Spleen (tissue), 7 donors: ENCODE data around the gene S1PR4.

ENCODE experiments used
- POLR2A ChIP-seq, 3 donors: fragments of 450-650 bp; IDR thresholded peaks; one replicate each; pipeline ENCODE4 v1.5.1; 2017; ENCODE audit warnings: antibody characterized with exemption in 3 of 3, mild to moderate bottlenecking in 1 of 3
- POLR2AphosphoS5 ChIP-seq, 3 donors: sonication (generic); formaldehyde crosslinking; IDR thresholded peaks; one replicate each; pipeline ENCODE4 v1.5.1; 2017; ENCODE audit warnings: antibody characterized with exemption in 3 of 3
- TF ChIP-seq, protein P1 (sequence below), 11 experiments: fragments of 200-600 bp in 7 of 11; fragments of 450-650 bp in 4 of 11; sonication (generic) in 4 of 11; IDR thresholded peaks in 8 of 11; conservative IDR thresholded peaks in 3 of 11; 1 replicate in 7 of 11; 2 replicates in 4 of 11; pipeline versions ENCODE4 v1.4.0 to v1.8.0; 2016 to 2021; ENCODE audit warnings: antibody characterized with exemption in 11 of 11, inconsistent platforms in 4 of 11, mild to moderate bottlenecking in 1 of 11
- donor health status: DM: no; HTN: no; CAD: no; lungs with moderate emphysema.
- donor health status: DM: no; HTN: no; CAD: no.
- donor health status: DM: no; HTN: no; CAD: no.

- TF ChIP-seq POLR2AphosphoS5 (IDR thresholded peaks at IDR 0.05) (peak in 1 of 3 donors; percentile 39), POLR2A (IDR thresholded peaks at IDR 0.05) (no peak)
- TF ChIP-seq, protein P1, sequence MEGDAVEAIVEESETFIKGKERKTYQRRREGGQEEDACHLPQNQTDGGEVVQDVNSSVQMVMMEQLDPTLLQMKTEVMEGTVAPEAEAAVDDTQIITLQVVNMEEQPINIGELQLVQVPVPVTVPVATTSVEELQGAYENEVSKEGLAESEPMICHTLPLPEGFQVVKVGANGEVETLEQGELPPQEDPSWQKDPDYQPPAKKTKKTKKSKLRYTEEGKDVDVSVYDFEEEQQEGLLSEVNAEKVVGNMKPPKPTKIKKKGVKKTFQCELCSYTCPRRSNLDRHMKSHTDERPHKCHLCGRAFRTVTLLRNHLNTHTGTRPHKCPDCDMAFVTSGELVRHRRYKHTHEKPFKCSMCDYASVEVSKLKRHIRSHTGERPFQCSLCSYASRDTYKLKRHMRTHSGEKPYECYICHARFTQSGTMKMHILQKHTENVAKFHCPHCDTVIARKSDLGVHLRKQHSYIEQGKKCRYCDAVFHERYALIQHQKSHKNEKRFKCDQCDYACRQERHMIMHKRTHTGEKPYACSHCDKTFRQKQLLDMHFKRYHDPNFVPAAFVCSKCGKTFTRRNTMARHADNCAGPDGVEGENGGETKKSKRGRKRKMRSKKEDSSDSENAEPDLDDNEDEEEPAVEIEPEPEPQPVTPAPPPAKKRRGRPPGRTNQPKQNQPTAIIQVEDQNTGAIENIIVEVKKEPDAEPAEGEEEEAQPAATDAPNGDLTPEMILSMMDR (IDR thresholded peaks at IDR 0.05 in 8 of 11, conservative IDR thresholded peaks at IDR 0.05 in 3 of 11) = no peak
These were observed 29.1 kb downstream of the S1PR4 start for GRCh38 chr19:3207461-3208242.
